Measurements from ENCODE around the gene BCL2L13.

DNA sequence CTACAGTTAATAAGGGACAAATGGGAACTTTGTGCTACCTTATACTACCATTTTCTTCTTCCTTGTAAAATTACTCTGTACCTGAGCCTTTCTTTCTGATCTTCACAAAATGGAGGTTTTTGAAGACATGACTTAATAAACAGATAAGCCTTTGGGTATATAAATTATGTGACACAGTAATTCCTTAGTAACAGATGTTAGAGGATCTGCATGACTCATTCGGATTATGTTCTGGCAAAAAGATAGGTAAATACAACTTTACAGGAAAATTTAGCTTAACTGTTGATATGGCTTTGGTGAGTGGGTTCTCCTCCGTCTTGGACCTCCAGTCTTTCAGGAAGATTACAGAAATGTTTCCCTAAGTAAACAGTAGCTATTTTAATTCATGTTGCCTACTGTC is 73.9 kb downstream of the BCL2L13 start:
- TF ChIP-seq, protein P1, sequence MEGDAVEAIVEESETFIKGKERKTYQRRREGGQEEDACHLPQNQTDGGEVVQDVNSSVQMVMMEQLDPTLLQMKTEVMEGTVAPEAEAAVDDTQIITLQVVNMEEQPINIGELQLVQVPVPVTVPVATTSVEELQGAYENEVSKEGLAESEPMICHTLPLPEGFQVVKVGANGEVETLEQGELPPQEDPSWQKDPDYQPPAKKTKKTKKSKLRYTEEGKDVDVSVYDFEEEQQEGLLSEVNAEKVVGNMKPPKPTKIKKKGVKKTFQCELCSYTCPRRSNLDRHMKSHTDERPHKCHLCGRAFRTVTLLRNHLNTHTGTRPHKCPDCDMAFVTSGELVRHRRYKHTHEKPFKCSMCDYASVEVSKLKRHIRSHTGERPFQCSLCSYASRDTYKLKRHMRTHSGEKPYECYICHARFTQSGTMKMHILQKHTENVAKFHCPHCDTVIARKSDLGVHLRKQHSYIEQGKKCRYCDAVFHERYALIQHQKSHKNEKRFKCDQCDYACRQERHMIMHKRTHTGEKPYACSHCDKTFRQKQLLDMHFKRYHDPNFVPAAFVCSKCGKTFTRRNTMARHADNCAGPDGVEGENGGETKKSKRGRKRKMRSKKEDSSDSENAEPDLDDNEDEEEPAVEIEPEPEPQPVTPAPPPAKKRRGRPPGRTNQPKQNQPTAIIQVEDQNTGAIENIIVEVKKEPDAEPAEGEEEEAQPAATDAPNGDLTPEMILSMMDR (IDR thresholded peaks at IDR 0.05), result no peak
- no peak for TF ChIP-seq POLR2A (IDR thresholded peaks at IDR 0.05)

All from thyroid gland (tissue), 4 donors.